Right atrium auricular region (tissue), 2 donors: Measurements from ENCODE around the gene ACSS2. TPM values are rescaled to one million over a fixed set of nuclear protein-coding genes. Genes with fewer than 3 reads are reported as not detected.
"Not testable (repeated sequence)": the region's sequence is repeated elsewhere in the genome, so short reads cannot be mapped to it uniquely, and the experiment has no call there.

ENCODE experiments used
- DNase-seq: peaks from one replicate; pipeline ENCODE4 v3.0.0-alpha.2; 2019; ENCODE audit warnings: low spot score
- H3K27ac ChIP-seq, 2 donors: fragments of 200-600 bp; sonication (generic); 1 replicate in 1 of 2; 2 replicates in 1 of 2; pipeline ENCODE4 v1.5.1; 2016 to 2019
- H3K27me3 ChIP-seq, 2 donors: fragments of 200-600 bp; sonication (generic); one replicate each; pipeline versions ENCODE4 v1.5.1 to v1.6.0; 2017 to 2019
- H3K36me3 ChIP-seq: fragments of 200-600 bp; sonication (generic); one replicate; pipeline ENCODE4 v1.5.1; 2016
- H3K4me1 ChIP-seq, 2 donors: fragments of 200-600 bp; sonication (generic); one replicate each; pipeline versions ENCODE4 v1.5.1 to v1.6.0; 2017 to 2019
- H3K4me3 ChIP-seq, 2 donors: fragments of 200-600 bp; sonication (generic); 1 replicate in 1 of 2; 2 replicates in 1 of 2; pipeline ENCODE4 v1.5.1; 2017 to 2019; ENCODE audit warnings: mild to moderate bottlenecking in 1 of 2, moderate library complexity in 1 of 2
- H3K9me3 ChIP-seq, 2 donors: fragments of 200-600 bp; sonication (generic); one replicate each; pipeline ENCODE4 v1.5.1; 2019
- CTCF ChIP-seq, 2 donors: fragments of 200-600 bp; sonication (generic); IDR thresholded peaks; one replicate each; pipeline ENCODE4 v1.5.1; 2019; ENCODE audit warnings: antibody characterized with exemption in 2 of 2
- total RNA-seq, 2 donors: library from RNA; depleted of rRNA; stranded (reverse); fragments of >200 nt; gene quantifications; one replicate each; pipeline ENCODE4 v1.1.0, GENCODE V29; 2016

Gene ACSS2
- total RNA-seq, 2 donors from 2014 or later: 64.6 to 89.4 TPM

- peak in 1 of 2 donors; percentile 52 for TF ChIP-seq CTCF (IDR thresholded peaks at IDR 0.05)
- peak; percentile 99 for DNase-seq
- Histone ChIP-seq H3K27ac (peak overlapping the region; percentile 77 to 85), H3K27me3 (no peaks in the 10 kb centered on the region), H3K4me3 (peak overlapping the region; percentile 17 to 77), H3K9me3 (no peaks in the 10 kb centered on the region), H3K36me3 (no peaks in the 10 kb centered on the region), H3K4me1 (peaks cover 0 to 53% of the 10 kb centered on the region in 2 donors)
Observed at GRCh38 chr20:34875642-34876405, 588 bp upstream of the ACSS2 start.

- peaks cover 0 to 26% of the 10 kb centered on the region in 2 donors for H3K4me1 ChIP-seq
- no peaks in the 10 kb centered on the region for H3K9me3 ChIP-seq
- H3K27me3 ChIP-seq: no peaks in the 10 kb centered on the region
- DNase-seq: no peak
- no peak overlapping the region for H3K27ac ChIP-seq
- TF ChIP-seq CTCF (IDR thresholded peaks at IDR 0.05): no peak
- H3K36me3 ChIP-seq: peaks cover 27% of the 10 kb centered on the region
- H3K4me3 ChIP-seq: no peak overlapping the region
Observed at GRCh38 chr20:34880215-34880850, 3.9 kb downstream of the ACSS2 start.

- Histone ChIP-seq H3K4me1 (peaks cover 0 to 20% of the 10 kb centered on the region in 2 donors), H3K36me3 (peaks cover 27% of the 10 kb centered on the region)
- not testable (repeated sequence) for H3K9me3 ChIP-seq, H3K27ac ChIP-seq, H3K4me3 ChIP-seq, H3K27me3 ChIP-seq, DNase-seq
Observed at GRCh38 chr20:34880971-34881370, 4.6 kb downstream of the ACSS2 start.

- peaks cover 0 to 20% of the 10 kb centered on the region in 2 donors for H3K4me1 ChIP-seq
- no peak overlapping the region for H3K4me3 ChIP-seq
- H3K9me3 ChIP-seq: no peaks in the 10 kb centered on the region
- H3K36me3 ChIP-seq: peaks cover 30% of the 10 kb centered on the region
- no peak overlapping the region for H3K27ac ChIP-seq
- no peak for TF ChIP-seq CTCF (IDR thresholded peaks at IDR 0.05)
- H3K27me3 ChIP-seq: no peaks in the 10 kb centered on the region
- no peak for DNase-seq
Observed at GRCh38 chr20:34881689-34882088, 5.3 kb downstream of the ACSS2 start.

GRCh38 chr20:34883087-34883688, 6.8 kb downstream of the ACSS2 start:
- no peaks in the 10 kb centered on the region for H3K9me3 ChIP-seq
- no peak overlapping the region for H3K27ac ChIP-seq
- H3K4me3 ChIP-seq: no peak overlapping the region
- H3K36me3 ChIP-seq: peaks cover 32% of the 10 kb centered on the region
- H3K4me1 ChIP-seq: peaks cover 0 to 9% of the 10 kb centered on the region in 2 donors
- no peaks in the 10 kb centered on the region for H3K27me3 ChIP-seq
- DNase-seq: no peak
- no peak for TF ChIP-seq CTCF (IDR thresholded peaks at IDR 0.05)

GRCh38 chr20:34883809-34884208, 7.4 kb downstream of the ACSS2 start:
- Histone ChIP-seq H3K27me3 (no peaks in the 10 kb centered on the region), H3K36me3 (peaks cover 32% of the 10 kb centered on the region), H3K27ac (no peak overlapping the region), H3K4me1 (peaks cover 0 to 8% of the 10 kb centered on the region in 2 donors), H3K9me3 (no peaks in the 10 kb centered on the region), H3K4me3 (no peak overlapping the region)
- no peak for DNase-seq
- TF ChIP-seq CTCF (IDR thresholded peaks at IDR 0.05): no peak
